ENCODE data around the gene ACTL6A.
"Not testable (repeated sequence)": the region's sequence is repeated elsewhere in the genome, so short reads cannot be mapped to it uniquely, and the experiment has no call there.

Gene ACTL6A
- 33.4 reads per million, percentile 59 among the genes with 10 or more reads in this experiment for total RNA-seq

DNA sequence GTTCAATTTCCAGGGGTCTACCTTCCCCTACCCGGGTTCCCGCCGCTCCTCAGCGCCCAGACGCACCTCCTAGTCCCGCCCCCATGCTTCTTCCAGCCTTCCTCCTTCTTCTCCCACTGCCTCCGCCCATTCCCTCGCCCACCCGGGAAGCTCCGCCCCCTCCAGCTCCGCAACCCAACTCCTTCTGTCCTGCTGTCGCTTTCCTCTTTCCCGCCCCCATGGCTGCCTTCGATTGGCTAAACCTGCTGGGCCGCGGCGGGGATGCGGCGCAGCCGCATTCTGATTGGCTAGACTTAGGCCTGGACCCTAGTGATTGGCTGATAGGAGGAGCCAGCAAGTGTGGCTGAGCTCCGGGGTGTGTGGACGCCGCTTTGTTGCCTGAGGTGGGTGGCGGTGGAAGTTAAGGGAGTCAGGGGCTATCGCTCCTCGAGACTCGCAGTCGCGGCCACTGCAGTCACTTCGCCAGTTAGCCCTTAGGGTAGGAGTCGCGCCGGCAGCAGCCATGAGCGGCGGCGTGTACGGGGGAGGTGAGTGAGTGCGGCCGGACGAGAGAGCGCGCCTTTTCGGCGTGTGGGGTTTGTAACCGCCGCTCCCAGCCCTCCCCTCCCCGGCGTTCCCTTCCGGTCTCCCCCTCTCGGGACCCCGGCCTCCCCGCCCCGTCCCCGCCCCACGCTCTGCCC, at the start of gene ACTL6A:
Gene ACTL6A (plus strand): TSS at position 336 of the 680 bp plus-strand sequence. CDS start 167 bp downstream, at position 503.
- peak; percentile 97 for DNase-seq

DNA sequence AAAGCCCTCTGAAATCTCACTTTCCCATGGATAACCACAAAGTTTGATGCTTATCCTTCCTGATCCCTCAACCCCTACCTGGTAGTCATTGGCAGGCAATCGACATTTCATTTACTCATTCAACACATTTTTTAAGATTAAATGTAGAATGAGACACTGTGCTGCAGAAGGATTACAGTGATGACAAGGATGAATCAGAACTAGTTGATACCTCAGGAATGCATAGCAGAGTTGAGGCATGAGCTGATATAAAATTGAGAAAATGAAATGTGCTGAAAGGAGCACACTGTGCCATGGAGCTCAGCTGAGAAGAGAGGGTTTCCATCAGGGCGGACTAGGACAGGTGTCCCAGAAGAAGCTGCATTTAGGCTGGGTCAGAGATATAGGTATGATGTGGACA, 48.9 kb upstream of the ACTL6A start:
- no peak for DNase-seq

DNA sequence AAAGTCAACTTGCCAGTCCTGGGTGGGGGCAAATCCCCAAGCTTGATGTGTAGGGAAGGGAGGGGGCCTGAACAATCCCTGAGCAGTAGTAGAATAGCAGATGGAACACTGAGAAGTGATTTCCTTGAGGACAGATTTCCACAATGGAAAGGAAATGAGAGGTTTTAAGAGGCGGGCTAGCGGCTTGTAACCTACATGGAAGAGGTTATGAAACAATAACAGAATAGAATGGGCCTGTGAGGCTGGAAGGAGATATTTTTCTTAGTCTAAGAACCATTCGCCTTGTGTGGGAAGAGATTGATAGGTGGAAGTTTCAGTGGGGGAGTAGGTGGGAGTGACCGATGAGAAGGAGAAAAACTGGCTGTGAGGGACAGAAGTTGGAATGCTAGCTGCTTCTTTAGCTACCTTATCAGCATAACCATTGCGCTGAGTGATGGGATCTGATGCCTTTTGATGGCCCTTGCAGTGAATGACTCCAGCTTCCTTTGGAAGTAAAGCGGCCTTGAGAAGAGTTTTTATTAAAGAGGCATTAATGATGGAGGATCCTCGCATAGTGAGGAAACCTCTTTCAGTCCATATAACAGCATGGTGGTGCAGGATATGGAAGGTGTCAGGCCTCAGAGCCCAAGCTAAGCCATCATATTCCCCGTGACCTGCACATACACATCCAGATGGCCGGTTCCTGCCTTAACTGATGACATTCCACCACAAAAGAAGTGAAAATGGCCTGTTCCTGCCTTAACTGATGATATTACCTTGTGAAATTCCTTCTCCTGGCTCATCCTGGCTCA, 46.1 kb upstream of the ACTL6A start:
- DNase-seq = not testable (repeated sequence)

DNA sequence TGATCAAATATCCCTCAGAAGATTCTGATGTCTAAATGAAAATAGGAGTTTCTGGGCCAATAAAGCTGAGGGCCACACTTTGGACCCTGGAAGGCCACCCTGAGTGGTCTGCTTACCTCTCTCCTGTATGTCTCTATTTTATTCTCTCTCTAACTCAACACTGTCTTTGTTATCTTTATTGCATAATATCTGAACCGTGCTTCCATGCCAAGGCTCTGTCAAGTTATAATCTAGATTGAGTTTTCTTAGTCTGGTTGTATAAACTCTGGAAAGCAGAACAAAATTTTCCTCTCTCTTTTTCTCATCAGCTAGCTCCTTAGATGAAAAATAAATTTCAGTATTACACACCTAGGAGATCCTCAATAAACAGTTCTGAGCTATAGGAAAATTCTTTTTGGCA, 36.2 kb upstream of the ACTL6A start:
- no peak for DNase-seq

DNA sequence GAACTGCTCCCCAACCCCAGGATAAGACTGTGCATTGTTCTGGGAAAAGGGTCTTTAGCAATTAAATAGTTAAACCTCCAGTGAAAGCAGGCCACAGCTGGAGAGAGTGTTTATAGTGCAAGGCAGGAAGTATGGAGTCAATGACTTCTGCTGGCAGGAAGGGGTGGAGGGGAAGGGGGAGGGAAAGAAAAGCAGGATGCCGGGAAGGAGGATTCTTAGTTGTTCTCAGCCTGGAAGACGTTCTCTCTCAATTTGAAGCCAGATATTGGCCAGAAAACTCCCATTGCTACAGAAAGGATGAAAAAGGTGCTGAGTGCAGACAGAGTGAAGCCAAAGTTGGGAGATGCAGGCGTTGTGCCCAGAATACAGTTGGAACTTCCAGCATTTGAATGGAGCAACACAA, 35.7 kb upstream of the ACTL6A start:
- DNase-seq = no peak

DNA sequence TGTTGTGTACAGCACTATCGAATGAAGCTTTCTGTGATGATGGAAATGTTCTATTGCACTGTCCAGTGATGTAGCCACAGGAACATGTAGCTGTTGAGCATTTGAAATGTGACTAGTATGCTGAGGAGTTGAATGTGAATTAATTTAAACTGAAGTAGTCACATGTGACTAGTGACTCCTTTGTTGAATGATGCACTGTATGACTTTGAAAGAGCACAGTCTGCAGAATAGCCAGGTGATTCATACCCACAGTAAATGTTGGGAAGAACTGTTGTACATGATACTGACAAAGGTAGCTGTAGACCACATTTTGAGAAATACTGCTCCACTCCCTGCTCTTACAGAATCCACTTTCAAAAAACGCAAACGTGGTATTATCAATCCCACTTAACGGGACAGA, 34.0 kb upstream of the ACTL6A start:
- DNase-seq = no peak

DNA sequence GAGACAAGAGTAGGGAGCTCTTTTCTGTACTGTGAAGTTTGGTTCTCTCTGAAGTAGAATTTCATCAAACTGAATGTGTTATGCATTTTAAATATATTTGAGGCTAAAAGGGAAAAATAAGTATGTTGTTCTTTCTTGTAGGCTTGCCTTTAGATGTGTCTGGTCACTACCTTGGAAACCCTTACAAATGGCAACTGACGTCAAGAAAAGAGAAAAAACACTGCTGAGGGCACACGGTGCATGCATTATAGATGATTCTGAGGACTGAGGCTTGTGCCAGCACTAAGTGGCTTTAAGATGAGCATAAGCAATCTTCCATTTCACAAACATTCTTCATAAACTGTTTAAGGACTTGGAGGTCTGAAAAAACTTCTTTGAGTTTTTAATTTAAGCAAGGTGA, 31.1 kb upstream of the ACTL6A start:
- no peak for DNase-seq

DNA sequence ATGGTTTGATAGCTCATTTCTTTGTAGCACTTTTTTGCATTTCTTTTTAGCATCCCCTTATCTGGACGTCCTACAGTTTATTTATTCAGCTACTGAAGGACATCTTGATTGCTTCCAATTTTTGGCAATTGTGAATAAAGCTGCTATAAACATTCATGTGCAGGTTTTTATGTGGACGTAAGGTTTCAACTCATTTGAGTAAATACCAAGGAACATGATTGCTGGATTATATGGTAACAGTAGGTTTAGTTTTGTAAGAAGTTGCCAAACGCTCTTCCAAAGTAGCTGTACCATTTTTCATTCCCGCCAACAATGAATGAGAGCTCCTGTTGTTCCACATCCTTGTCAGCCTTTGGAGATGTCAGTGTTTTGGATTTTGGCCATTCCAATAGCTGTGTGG, 29.5 kb upstream of the ACTL6A start:
- DNase-seq = no peak

DNA sequence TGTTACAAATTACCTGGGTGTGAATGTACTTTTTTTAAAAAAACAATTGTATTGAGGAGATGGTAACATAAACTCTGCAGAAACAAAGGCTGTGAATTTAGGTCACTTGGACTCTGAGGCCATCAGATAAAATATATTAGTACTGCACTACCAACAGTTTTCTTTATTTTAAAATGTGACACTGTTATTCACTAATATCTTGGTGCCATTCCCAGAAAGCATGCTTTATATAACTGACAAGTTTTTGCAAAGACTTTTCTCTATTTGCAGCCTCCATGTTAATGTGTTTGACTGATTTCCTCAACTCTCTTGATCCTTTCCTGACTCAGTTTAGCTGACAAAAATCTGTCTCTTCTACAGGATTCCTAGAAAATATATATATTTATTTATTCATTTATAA, 26.5 kb upstream of the ACTL6A start:
- DNase-seq = no peak

DNA sequence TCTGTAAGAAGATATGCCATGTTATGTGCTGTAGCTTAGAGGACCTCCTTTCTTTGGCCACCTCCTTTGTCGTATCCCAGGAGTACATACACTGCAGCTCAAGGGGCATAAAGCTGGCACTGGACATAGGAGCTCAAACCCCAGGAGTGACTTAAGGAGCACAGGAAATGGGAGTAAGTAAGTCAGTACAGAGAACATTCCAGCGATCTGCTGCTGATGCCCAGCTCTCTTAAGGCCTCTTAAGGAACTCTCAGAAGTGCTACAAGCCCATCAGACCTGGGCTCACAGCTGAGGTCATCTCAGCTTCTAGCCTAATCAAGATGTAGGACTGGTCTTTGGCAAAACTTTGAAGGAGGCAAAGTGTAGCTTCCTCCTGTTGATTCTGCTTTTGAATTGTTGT, 21.6 kb upstream of the ACTL6A start:
- DNase-seq = no peak

DNA sequence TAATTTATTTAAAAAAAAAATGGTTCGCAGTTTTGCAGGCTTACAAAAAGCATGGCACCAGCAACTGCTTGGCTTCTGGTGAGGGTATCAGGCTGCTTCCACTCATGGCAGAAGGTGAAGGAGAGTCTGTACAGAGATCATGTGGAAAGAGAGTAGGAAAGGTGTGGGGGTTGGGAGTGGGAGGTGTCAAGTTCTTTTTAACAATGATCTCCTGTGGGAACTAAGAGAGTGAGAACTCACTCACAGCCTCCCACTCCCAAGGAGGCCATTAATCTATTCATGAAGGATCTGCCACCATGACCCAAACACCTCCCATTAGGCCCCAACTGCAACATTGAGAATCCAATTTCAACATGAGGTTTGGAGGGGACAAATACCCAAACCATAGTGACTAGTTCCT, 21.1 kb upstream of the ACTL6A start:
- DNase-seq = no peak

DNA sequence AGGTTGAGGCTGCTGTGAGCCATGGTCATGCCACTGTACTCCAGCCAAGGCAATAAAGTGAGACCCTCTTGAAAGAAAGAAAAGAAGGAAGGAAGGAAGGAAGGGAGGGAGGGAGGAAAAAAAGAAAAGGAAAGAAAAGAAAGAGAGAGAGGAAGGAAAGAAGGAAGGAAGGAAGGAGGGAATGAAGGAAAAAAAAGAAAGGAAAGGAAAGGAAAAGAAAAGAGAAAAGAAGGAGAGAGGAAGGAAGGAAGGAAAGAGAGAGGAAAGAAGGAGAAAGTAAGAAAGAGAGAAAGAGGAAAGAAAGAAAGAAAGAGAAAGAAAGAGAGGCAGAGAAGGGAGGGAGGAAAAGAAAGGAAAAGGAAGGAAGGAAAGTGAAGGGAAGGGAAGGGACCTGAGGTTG, 20.4 kb upstream of the ACTL6A start:
- DNase-seq = no peak

DNA sequence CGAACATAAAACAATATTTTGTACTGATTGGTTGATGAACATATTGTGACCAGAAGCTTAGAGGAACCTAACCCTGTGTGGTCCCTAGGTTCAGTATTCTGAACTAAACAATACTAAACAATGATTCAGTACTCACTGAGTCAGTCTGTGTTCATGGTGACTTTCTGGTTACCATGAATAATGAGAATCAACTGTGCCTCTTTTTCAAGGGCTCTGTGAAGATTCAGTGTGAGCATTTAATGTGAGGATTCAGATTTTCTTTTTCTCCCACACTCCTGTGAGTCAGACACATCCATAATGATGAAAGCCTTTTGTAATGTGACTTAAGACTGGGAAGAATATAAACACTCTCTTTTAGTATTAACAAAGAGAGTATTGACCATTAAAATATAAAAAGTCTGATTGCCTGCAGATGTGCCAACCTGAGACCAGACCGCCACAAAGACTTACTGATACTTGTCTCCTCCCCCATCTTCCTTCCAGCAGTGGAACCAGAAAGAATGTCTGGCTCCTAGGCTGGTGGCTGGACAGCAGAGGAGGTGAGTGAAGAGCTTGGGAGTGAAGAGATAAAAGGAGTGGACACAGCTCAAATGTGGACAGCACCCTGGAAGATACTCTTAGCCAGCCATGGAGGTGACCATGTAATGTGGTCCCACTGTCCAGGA, 17.6 kb upstream of the ACTL6A start:
- DNase-seq = no peak

DNA sequence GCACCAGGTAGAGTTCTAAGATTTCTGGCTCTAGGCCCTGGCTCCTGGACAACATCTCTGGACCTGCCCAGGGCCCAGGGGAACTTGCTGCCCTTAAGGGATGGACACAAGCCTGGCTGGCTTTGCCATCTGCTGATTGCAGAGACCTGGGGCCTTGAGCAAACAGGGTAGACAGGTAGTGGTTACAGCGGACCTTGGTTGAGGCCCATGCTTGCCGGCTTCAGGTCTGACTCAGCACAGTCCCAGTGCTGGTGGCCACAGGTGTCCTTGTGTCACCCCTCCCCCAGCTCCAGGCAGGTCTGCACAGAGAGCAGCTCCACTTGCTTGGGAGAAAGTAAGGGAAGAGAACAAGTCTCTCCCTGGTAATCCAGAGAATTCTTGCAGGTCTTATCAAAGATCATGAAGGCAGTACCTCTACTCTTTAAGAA, 15.9 kb upstream of the ACTL6A start:
- DNase-seq = no peak

DNA sequence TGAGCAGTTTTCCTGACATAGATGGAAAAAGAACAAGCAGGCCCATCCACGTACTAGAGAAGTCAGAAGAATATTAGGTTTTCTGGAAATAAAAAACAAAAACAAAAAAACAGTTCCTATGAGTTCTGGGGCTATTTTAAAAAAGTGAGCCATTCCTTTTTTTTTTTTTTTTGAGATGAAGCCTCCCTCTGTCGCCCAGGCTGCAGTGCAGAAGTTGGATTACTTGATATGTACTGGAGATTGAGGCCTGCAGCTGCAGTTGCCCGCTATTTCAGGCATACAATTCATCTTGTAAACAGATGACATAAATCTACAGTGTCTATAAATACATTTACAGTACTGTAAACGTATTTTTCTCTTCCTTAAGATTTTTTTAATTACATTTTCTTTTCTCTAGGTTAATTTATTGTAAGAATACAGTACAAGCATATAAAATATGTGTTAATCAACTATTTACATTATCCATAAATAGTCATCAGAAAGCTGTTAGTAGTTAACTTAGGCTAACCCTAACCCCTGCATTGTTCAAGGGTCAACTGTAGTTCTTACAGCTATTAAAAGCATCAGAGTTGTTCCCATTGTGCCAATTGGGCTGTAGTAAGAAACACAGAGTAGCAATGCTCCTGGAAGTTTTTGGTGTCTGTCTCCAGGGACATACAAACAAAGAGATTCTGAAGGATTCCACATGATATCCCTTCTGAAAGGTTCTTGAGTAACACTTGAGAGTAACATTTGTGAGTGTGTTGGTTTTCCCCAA, 11.2 kb upstream of the ACTL6A start:
- DNase-seq = no peak

DNA sequence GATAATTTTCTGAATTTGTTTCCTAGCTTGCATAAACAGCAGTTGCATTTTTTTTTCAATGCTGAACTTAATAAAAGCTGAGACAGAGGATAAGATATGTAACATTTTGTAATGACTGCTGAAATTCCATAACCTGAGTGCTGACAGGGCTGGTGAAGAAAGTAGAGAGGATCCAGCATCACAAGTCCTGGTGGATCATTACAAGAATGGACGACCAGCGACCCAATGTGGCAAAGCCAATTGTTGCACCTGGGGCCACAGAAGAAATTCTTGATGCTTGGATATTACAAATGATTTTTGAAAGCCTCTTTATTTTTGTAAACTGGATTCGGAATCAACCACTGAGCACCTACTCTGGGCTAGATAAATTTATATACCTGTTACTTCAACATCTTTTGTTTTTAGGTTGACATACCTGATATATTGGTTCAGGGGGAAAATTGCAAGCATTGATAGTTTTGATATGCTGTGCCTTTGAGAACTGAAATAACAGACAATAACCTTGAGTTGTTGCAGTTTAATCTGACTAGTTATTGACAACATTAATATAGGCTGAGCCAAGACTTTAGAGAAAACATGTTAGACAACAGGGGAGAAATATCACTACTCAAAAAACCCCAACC, 3.9 kb upstream of the ACTL6A start:
- peak; percentile 26 for DNase-seq

DNA sequence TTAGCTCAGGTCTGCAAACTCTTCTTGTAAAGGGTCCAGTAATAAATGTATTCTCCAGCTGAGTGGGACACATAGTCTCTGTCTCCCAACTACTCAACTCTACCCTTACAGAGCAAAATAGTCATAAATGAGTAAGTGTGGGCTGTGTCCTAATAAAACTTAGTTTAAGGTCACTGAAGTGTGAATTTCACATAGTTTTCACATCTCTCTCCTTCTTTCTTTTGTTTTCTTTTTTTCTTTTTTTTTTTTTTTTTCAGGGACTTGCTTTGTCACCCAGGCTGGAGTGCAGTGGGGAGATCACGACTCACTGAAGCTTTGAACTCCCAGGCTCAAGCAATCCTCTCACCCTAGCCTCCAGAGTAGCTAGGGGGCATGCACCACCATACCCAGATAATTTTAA, 1.9 kb upstream of the ACTL6A start:
- no peak for DNase-seq

DNA sequence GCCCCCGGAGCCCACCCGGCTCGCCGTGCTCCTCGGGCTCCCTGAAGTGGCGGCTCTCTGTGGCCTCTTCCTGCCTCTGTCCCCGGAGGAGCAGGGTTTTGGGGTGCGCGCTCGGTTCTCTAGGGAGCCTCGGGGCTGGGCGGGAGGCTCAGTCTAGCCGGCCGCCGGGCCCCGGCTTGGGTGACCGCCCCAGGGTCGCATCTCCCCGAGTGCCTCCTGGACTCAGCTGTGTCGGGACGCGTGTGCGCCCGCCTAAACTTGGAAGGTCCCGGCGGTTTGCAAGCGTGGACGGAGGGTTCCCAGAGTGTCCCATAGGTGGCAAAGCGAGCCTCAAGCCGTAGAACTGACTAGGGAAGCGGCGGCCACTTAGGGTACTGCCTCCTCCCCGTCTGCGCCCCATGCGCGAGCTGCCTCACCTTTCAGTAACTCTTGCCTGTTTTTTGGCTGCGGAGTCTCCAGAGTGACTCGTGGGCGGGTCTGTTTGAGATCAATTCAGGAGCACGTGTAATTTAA, 601 bp downstream of the ACTL6A start:
- peak; percentile 57 for DNase-seq

DNA sequence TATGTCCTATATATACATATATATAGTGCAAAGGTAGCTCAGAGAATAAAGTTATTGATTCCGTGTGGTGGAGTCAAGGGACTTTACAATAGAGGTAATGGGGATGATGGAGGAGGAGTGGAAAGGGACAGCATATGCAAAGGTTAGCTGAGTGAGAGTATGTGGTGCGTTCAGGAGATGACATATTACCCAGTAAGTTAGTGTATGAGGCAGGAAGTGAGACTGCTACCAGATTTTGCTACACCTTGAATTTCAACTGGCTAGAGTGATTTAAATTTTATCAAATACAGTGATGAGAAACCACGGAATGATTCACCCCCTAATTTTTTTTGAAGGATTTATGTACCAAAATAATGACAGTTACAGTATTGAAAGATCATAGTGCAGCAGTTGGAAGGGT, 2.8 kb downstream of the ACTL6A start:
- no peak for DNase-seq

DNA sequence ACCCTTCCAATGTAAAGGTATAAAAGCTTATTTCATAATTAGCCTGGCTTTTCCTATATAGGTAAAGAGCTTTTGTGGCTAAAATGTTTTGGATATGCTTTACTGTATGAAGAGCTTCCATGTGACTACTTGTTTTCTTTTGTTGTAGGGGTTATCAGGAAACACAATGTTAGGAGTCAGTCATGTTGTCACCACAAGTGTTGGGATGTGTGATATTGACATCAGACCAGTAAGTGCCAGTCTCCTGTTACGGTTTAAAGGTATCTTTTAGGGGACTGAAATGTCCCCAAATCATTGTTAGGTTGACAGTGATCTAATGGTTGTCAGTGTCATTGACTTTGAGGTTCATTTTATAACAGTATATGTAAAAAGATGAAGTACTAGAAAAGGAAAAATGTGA, 18.3 kb downstream of the ACTL6A start:
- DNase-seq = no peak

DNA sequence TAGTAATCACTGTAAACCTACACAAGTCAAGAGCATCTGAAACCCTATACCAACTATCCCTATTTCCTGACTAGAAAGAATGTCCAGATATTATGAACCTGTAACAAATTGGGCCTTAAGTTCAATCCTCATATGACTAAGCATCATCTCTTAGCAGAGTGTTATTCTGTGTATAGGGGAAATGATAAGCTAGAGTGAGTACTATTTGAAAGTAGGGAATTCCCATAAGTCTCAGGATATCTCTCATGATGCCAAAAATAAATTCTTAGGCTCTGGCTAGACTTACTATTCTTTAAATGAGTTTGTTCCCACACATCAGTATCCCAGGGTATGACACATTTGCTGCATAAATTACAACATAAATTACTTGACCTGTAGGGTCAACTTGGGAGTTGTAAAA, 26.4 kb downstream of the ACTL6A start:
- DNase-seq = no peak

DNA sequence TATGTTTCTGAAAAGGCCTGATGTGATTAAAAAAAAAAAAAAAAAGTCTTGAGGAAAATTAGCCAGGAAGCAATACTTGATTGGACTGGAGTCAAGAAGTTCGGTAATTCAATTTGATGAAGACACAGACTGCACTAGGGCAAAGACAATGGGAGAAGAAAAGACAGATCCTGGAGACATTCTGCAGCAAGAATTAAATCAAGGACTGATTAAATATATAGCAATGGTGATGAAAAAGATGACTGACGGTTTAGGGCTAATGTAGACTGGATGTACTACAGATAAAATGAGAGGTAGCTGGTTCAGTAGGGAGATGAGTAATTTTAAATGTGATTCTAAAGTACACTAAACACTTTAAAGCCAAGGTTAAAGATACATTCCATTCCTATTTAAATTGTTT, 27.9 kb downstream of the ACTL6A start:
- DNase-seq = no peak
